GM12873 (cell line): ENCODE results near the gene KRTDAP.
A peak's percentile ranks its signal among the peaks of the same experiment; 100 is the strongest.

Experiments
- TF ChIP-seq, protein P1 (sequence below): IDR thresholded peaks from 2 replicates; pipeline ENCODE4 v1.5.1; 2012; ENCODE audit warnings: low read depth, mild to moderate bottlenecking, moderate library complexity, low read length, control low read depth; ENCODE audit not compliant: insufficient read depth; ENCODE audit errors: missing control alignments

KRTDAP gene

DNA sequence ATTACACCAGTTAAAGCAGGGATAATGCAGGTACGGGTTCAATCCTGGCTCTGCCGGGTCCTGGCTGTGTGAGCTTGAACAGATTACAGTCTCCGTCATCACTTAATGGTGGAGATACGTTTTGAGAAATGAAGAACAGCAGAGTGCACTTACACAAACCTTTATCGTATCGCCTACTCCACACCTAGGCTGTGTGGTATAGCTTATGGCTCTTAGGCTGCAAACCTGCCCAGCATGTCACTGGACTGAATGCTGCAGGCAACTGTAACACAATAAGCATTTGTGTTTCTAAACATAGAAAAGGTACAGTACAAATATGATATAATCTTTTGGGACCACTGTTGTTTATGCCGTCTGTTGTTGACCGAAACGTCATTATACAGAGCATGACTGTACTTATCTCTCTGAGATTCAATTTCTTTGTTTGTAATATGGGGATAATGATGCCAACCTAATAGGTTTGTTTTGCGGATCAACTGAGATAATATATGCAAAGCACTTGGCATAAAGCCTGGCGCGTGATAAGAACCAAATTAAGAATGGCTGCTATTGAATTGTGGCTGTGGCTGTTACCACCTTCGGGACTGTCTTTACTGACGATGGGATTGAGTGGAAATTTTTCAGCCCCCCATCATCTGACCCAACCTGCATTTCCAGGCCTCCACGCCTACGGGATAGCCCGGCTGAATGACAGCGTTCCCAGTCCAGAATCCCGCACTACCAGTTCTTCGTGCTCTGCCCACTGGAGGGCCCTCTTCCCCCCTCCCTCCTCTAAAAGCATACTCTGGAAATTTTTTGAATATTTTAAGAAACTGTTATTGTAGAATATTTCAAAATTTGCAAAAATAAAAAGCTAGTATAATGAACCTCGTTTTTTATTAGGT, 11.2 kb downstream of the KRTDAP start:
- TF ChIP-seq, protein P1, sequence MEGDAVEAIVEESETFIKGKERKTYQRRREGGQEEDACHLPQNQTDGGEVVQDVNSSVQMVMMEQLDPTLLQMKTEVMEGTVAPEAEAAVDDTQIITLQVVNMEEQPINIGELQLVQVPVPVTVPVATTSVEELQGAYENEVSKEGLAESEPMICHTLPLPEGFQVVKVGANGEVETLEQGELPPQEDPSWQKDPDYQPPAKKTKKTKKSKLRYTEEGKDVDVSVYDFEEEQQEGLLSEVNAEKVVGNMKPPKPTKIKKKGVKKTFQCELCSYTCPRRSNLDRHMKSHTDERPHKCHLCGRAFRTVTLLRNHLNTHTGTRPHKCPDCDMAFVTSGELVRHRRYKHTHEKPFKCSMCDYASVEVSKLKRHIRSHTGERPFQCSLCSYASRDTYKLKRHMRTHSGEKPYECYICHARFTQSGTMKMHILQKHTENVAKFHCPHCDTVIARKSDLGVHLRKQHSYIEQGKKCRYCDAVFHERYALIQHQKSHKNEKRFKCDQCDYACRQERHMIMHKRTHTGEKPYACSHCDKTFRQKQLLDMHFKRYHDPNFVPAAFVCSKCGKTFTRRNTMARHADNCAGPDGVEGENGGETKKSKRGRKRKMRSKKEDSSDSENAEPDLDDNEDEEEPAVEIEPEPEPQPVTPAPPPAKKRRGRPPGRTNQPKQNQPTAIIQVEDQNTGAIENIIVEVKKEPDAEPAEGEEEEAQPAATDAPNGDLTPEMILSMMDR: no peak

DNA sequence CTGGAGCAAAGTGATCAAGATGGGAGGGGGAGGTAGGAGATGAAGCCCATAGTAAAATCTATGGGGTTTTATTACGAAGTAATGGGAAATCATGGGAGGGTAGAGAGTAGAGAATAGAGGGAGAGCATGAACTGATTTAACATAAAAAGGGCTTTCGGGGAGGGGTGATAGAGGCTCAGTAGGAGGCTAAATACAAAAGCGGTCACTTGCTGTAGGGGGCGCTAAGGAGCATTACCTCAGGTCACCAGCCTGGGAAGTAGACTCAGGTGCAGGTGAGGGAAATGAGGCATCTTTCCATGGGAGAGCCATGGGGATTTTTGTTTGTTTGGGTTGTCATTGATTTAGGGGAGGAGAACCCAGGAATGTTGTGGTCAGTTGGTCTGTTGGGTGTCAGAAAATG, 14.1 kb downstream of the KRTDAP start:
- TF ChIP-seq, protein P1: peak; percentile 52

DNA sequence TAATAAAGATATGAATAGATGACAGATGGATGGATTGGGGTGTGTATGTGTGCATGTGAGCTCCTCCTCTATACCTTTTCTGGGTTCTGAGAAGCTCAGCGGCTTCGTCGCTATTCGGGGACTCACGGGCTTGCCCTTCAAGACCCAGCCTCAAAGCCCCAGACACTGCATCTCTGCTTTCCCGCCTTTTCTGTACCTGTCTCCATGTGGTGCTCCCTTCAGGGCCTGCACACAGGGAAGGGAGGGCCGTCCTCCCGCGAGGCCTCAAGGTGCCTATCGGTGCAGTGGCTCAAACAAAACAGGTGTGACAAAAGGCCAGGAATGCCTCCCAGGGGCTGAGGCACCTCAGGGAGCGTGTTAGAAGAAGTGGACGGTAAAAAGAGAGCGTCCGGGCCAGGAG, 16.2 kb downstream of the KRTDAP start:
- TF ChIP-seq, protein P1: no peak

DNA sequence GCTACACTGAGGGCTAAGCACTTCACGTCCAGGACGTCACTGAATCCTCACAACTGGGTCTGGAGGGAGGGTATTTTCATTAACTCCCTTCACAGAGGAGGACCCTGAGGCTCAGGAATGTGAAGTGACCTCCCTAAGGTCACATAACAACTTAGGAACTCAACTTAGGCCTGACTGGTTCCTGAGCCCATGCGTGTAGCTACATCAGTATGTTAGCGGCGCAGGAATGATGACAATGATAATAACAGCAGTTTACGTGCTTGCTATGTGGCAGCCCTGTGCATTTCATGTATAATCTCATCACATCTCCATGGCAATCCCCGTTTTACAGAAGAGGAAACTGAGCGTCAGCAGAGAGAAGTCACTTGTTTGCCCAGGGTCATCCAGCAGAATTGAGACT, 18.3 kb downstream of the KRTDAP start:
- TF ChIP-seq, protein P1: no peak

DNA sequence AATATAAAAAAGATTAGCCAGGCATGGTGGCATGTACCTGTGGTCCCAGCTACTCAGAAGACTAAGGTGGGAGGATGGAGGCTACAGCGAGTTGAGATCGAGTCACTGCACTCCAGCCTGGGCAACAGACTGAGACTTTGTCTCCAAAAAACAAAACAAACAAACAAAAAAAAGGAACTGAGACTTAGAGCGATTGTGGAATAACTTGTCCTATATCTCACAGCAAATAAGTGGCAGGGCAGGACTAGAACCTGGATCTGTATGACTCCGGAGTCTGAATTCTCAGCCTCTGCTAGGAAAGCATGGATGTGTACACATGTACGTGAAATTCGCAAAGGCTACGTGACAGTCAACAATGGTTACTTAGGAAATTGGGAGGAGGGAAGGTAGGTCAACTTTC, 20.1 kb downstream of the KRTDAP start:
- TF ChIP-seq, protein P1: no peak

DNA sequence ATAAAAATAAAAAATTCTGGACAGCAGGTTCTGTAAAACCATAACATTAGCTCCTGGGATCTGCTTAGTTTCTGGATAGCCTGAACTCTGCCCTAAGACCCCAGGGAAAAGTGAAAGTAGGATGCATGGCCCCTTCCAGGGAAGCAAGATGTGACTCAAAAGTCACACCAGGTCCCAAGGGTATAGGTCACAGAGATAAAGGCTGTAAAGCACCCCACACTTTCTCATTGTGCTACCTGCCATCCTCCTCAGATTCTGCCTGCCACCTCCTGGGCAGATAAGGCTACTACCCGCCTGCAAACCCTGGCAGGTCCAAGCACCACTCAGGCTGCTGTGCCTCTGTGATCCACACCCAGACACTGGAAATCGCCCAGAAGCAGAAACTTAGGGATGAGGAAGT, 21.6 kb downstream of the KRTDAP start:
- TF ChIP-seq, protein P1: peak; percentile 95

DNA sequence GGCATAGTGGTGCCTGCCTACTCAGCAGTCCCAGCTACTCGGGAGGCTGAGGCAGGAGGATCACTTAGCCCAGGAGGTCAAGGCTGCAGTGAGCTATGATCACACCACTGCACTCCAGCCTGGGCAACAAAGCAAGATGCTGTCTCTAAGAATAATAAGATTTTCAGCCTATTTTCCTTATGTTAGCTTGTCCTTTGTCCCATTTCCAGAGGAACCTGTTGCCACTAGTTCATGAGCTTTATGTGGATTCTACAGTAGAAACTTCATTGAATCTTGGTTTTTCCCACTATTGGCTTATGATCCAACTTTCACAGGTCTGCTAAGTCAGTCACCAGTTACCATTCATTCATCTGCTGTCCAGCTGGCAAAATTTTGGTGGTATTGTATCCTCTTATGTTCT, 24.0 kb downstream of the KRTDAP start:
- TF ChIP-seq, protein P1: no peak
